IMR-90 (cell line): ENCODE data around the gene RNF212. TPM values are rescaled to one million over a fixed set of nuclear protein-coding genes. Genes with fewer than 3 reads are reported as not detected.
A peak's percentile ranks its signal among the peaks of the same experiment; 100 is the strongest.

Experiments used
- ATAC-seq: fragments of 200-7000 bp; cut with Tn5 transposase; 2 replicates; pipeline ENCODE4 v1.9.1; 2020; ENCODE audit warnings: low read depth, mild to moderate bottlenecking, moderate library complexity
- BruUV-seq: library from RNA; stranded (reverse); fragments of 400-500 nt; replicated peaks from 2 replicates; lab custom pipeline; 2021; lab: Mats Ljungman, UMichigan
- CTCF ChIA-PET: fragments of 300-600 bp; formaldehyde crosslinking; extraction: SDS; loops from one replicate; lab custom pipeline; 2021; ENCODE audit warnings: antibody characterized with exemption; lab: Yijun Ruan, JAX
- POLR2A ChIA-PET: fragments of 300-600 bp; sonication (Branson Sonifier 250); formaldehyde crosslinking; loops from one replicate; lab custom pipeline; 2022; ENCODE audit warnings: antibody characterized with exemption; ENCODE audit not compliant: unreplicated experiment; lab: Charles Lee
- DNase-seq: peaks from one replicate; pipeline ENCODE4 v3.0.0; 2013
- H2AFZ ChIP-seq: replicated peaks from 2 replicates; pipeline ENCODE3; 2013; ENCODE audit warnings: low read length, mild to moderate bottlenecking; ENCODE audit not compliant: poor library complexity
- H2AK5ac ChIP-seq: 2 replicates; pipeline ENCODE4 v1.6.1; 2013; ENCODE audit warnings: low read depth, low read length, inconsistent platforms
- H2AK9ac ChIP-seq: replicated peaks from 2 replicates; pipeline ENCODE3; 2013; ENCODE audit warnings: mild to moderate bottlenecking, low read depth, low read length, moderate library complexity; ENCODE audit not compliant: poor library complexity
- H2BK120ac ChIP-seq: 2 replicates; pipeline ENCODE4 v1.6.1; 2013; ENCODE audit warnings: low read depth, low read length, inconsistent platforms
- H2BK15ac ChIP-seq: 3 replicates; pipeline ENCODE4 v1.6.1; 2013; ENCODE audit warnings: low read depth, low read length, inconsistent platforms
- H2BK20ac ChIP-seq: 2 replicates; pipeline ENCODE4 v1.6.1; 2013; ENCODE audit warnings: low read depth, mild to moderate bottlenecking, inconsistent platforms, low read length, moderate library complexity
- H2BK5ac ChIP-seq: 2 replicates; pipeline ENCODE4 v1.6.1; 2013; ENCODE audit warnings: mild to moderate bottlenecking, low read depth, low read length, inconsistent platforms; ENCODE audit not compliant: poor library complexity, severe bottlenecking
- H3K14ac ChIP-seq: replicated peaks from 2 replicates; pipeline ENCODE4 v1.6.1; 2013; ENCODE audit warnings: low read depth, low read length, inconsistent platforms
- H3K18ac ChIP-seq: 2 replicates; pipeline ENCODE4 v1.6.1; 2013; ENCODE audit warnings: low read depth, low read length, control low read depth
- H3K23ac ChIP-seq: 2 replicates; pipeline ENCODE4 v1.6.1; 2013; ENCODE audit warnings: low read depth, low read length, inconsistent platforms
- H3K27ac ChIP-seq: 2 replicates; pipeline ENCODE4 v1.5.1; 2013; ENCODE audit warnings: mild to moderate bottlenecking, control low read depth, low read length; ENCODE audit not compliant: insufficient read depth
- H3K27me3 ChIP-seq: 2 replicates; pipeline ENCODE4 v1.6.1; 2013; ENCODE audit warnings: low read length; ENCODE audit not compliant: control insufficient read depth, insufficient read depth
- H3K36me3 ChIP-seq: 2 replicates; pipeline ENCODE4 v1.6.1; 2013; ENCODE audit warnings: low read length, mixed read lengths; ENCODE audit not compliant: control insufficient read depth, insufficient read depth
- H3K4ac ChIP-seq: 2 replicates; pipeline ENCODE4 v1.6.1; 2013; ENCODE audit warnings: low read depth, low read length, inconsistent platforms
- H3K4me1 ChIP-seq: 2 replicates; pipeline ENCODE4 v1.6.1; 2013; ENCODE audit warnings: low read length, mixed read lengths; ENCODE audit not compliant: control insufficient read depth, insufficient read depth
- H3K4me2 ChIP-seq: 2 replicates; pipeline ENCODE4 v1.6.1; 2013; ENCODE audit warnings: low read depth, mild to moderate bottlenecking, control low read depth, low read length, moderate library complexity
- H3K4me3 ChIP-seq: 2 replicates; pipeline ENCODE4 v1.5.1; 2013; ENCODE audit warnings: low read depth, mild to moderate bottlenecking, control low read depth, low read length, moderate library complexity; ENCODE audit not compliant: insufficient read depth
- H3K56ac ChIP-seq: 2 replicates; pipeline ENCODE4 v1.6.1; 2013; ENCODE audit warnings: low read length, inconsistent platforms; ENCODE audit not compliant: insufficient read depth; ENCODE audit errors: extremely low read depth
- H3K79me1 ChIP-seq, 2 experiments: 2 replicates each; pipeline ENCODE4 v1.6.1; 2013; ENCODE audit warnings: low read length in 2 of 2, inconsistent platforms in 1 of 2, low read depth in 1 of 2
- H3K9ac ChIP-seq: 2 replicates; pipeline ENCODE4 v1.6.1; 2013; ENCODE audit warnings: low read depth, low read length, control low read depth
- H3K9me1 ChIP-seq: 2 replicates; pipeline ENCODE4 v1.6.1; 2013; ENCODE audit warnings: low read length, inconsistent platforms; ENCODE audit not compliant: insufficient read depth
- H3K9me3 ChIP-seq: 2 replicates; pipeline ENCODE4 v1.6.1; 2013; ENCODE audit warnings: low read length; ENCODE audit not compliant: control insufficient read depth, insufficient read depth
- H4K20me1 ChIP-seq: 2 replicates; pipeline ENCODE4 v1.6.1; 2013; ENCODE audit warnings: low read length, inconsistent platforms; ENCODE audit not compliant: insufficient read depth
- H4K5ac ChIP-seq: 2 replicates; pipeline ENCODE4 v1.6.1; 2013; ENCODE audit warnings: mild to moderate bottlenecking, low read depth, low read length, control low read depth
- H4K8ac ChIP-seq, 2 experiments: 2 replicates each; pipeline ENCODE4 v1.6.1; 2013; ENCODE audit warnings: low read depth in 2 of 2, low read length in 2 of 2, control low read depth in 1 of 2, inconsistent platforms in 1 of 2
- H4K91ac ChIP-seq: 2 replicates; pipeline ENCODE4 v1.6.1; 2013; ENCODE audit warnings: low read depth, low read length, inconsistent platforms; ENCODE audit not compliant: insufficient read depth
- CTCF ChIP-seq: conservative IDR thresholded peaks from 2 replicates; pipeline ENCODE4 v1.5.1; 2012; ENCODE audit warnings: mild to moderate bottlenecking, low read depth, low read length, improper control_type of control experiment
- RCOR1 ChIP-seq: IDR thresholded peaks from 2 replicates; pipeline ENCODE4 v1.6.1; 2012; ENCODE audit warnings: mild to moderate bottlenecking, low read length, improper control_type of control experiment; ENCODE audit not compliant: insufficient replicate concordance
- WGBS, 2 experiments: methylation state at CpG; one replicate each; pipeline versions ENCODE4 v1.1.5 to v1.1.7; 2013; ENCODE audit warnings: missing lambda C conversion rate in 2 of 2; ENCODE audit not compliant: insufficient read length in 1 of 2; ENCODE audit errors: extremely low coverage in 2 of 2; 5-methylcytosine and 5-hydroxymethylcytosine counted together
- dilution Hi-C: fragments of 300-500 bp; cut with HindIII; formaldehyde crosslinking; loops from one replicate; pipeline ENCODE4 v1.14.3; 2018; ENCODE audit warnings: low sequenced_read_pairs; ENCODE audit not compliant: unreplicated experiment
- in situ Hi-C: fragments of 300-500 bp; cut with MboI; formaldehyde crosslinking; loops from 3 replicates; pipeline ENCODE4 v1.14.3; 2019; ENCODE audit warnings: low sequenced_read_pairs, inconsistent platforms, mixed read lengths
- intact Hi-C: fragments of 100-400 bp; cut with micrococcal nuclease; formaldehyde crosslinking; loops from 2 replicates; pipeline ENCODE4 v1.10.0; 2022
- polyA plus RNA-seq, 3 experiments: library from polyadenylated mRNA; depleted of rRNA; stranded (reverse); fragments of >200 nt; gene quantifications; 2 replicates each; pipeline ENCODE4 v1.2.3, GENCODE V29; 2012; ENCODE audit warnings: low replicate concordance in 1 of 3
- total RNA-seq: library from RNA; depleted of rRNA; stranded (reverse); fragments of >200 nt; gene quantifications from 2 replicates; pipeline ENCODE4 v1.2.3, GENCODE V29; 2012

The RNF212 gene
- total and polyA plus RNA-seq, 2 of the 4 experiments (the other 2 are of a cell fraction), result under 0.01 to 0.51 TPM

GRCh38 chr4:1031956-1032795, 81.2 kb downstream of the RNF212 start:
- no peak overlapping the region for H4K8ac ChIP-seq
- no peak overlapping the region for H3K14ac ChIP-seq
- H3K18ac ChIP-seq, result no peak overlapping the region
- H3K36me3 ChIP-seq, result no peaks in the 10 kb centered on the region
- H3K9ac ChIP-seq, result no peak overlapping the region
- intact Hi-C loops (no loop called here), in situ Hi-C loops (no loop called here), dilution Hi-C loops (no loop called here)
- no peak overlapping the region for H2BK20ac ChIP-seq
- H2AFZ ChIP-seq, result no peak overlapping the region
- H3K4me2 ChIP-seq, result no peak overlapping the region
- no peak for ATAC-seq
- no peak overlapping the region for H2BK120ac ChIP-seq
- no peak overlapping the region for H2AK9ac ChIP-seq
- no peak overlapping the region for H2BK5ac ChIP-seq
- H3K27me3 ChIP-seq, result no peaks in the 10 kb centered on the region
- no peak overlapping the region for H3K27ac ChIP-seq
- no peak overlapping the region for H3K4me3 ChIP-seq
- POLR2A ChIA-PET, result no interaction called here
- H4K91ac ChIP-seq, result no peak overlapping the region
- no peak overlapping the region for H3K23ac ChIP-seq
- no peaks in the 10 kb centered on the region for H4K20me1 ChIP-seq
- no TSS peak for BruUV-seq
- no peak for TF ChIP-seq RCOR1
- 0 out of 2 replicates have a peak, but pooled peaks have one; percentile 3 for TF ChIP-seq CTCF
- no peak overlapping the region for H3K4ac ChIP-seq
- no peak overlapping the region for H3K56ac ChIP-seq
- H3K4me1 ChIP-seq, result peaks cover 11% of the 10 kb centered on the region
- WGBS, 2 experiments, result 68% methylated on average over 18 of the region's 37 CpGs; no CpG with 5 or more reads in 1 of the 2 experiments
- peaks cover 4% of the 10 kb centered on the region; the same call in 1 of the 2 replicates for H3K9me1 ChIP-seq
- H4K5ac ChIP-seq, result no peak overlapping the region
- 0 out of 2 replicates have a peak overlapping the region, but pooled peaks have one; percentile 28 for H2AK5ac ChIP-seq
- no peaks in the 10 kb centered on the region for H3K79me1 ChIP-seq
- no peaks in the 10 kb centered on the region for H3K9me3 ChIP-seq
- CTCF ChIA-PET, result no interaction called here
- no peak overlapping the region for H2BK15ac ChIP-seq
- no peak for DNase-seq
